Spleen (tissue), 7 donors: ENCODE results near the gene DCUN1D5.

Experiments used
- POLR2A ChIP-seq, 3 donors: fragments of 450-650 bp; IDR thresholded peaks; one replicate each; pipeline ENCODE4 v1.5.1; 2017; ENCODE audit warnings: antibody characterized with exemption in 3 of 3, mild to moderate bottlenecking in 1 of 3
- TF ChIP-seq, protein P1 (sequence below), 11 experiments: fragments of 200-600 bp in 7 of 11; fragments of 450-650 bp in 4 of 11; sonication (generic) in 4 of 11; IDR thresholded peaks in 8 of 11; conservative IDR thresholded peaks in 3 of 11; 1 replicate in 7 of 11; 2 replicates in 4 of 11; pipeline versions ENCODE4 v1.4.0 to v1.8.0; 2016 to 2021; ENCODE audit warnings: antibody characterized with exemption in 11 of 11, inconsistent platforms in 4 of 11, mild to moderate bottlenecking in 1 of 11
- donor health status: DM: no; HTN: no; CAD: no; lungs with moderate emphysema.
- donor health status: DM: no; HTN: no; CAD: no.
- donor health status: DM: no; HTN: no; CAD: no.

DNA sequence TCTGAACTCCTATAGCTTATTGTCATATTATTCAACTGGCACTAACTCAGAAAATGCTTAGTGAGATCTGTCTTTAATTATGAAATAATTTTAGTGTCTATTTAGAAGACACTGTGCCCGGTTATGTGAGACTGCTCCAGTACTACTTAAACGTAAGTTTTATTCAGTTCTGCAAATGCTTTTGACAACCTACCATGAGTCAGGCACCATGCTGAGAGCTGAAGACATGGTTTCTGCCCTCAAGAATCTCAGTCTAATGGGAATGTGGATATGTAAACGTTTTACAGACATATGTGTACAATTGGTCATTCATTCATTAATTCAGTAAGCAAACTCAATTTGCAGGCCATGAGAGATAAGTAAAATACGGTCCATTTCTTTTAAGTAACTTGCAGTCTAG, 40.0 kb downstream of the DCUN1D5 start:
- TF ChIP-seq, protein P1, sequence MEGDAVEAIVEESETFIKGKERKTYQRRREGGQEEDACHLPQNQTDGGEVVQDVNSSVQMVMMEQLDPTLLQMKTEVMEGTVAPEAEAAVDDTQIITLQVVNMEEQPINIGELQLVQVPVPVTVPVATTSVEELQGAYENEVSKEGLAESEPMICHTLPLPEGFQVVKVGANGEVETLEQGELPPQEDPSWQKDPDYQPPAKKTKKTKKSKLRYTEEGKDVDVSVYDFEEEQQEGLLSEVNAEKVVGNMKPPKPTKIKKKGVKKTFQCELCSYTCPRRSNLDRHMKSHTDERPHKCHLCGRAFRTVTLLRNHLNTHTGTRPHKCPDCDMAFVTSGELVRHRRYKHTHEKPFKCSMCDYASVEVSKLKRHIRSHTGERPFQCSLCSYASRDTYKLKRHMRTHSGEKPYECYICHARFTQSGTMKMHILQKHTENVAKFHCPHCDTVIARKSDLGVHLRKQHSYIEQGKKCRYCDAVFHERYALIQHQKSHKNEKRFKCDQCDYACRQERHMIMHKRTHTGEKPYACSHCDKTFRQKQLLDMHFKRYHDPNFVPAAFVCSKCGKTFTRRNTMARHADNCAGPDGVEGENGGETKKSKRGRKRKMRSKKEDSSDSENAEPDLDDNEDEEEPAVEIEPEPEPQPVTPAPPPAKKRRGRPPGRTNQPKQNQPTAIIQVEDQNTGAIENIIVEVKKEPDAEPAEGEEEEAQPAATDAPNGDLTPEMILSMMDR (IDR thresholded peaks at IDR 0.05 in 8 of 11, conservative IDR thresholded peaks at IDR 0.05 in 3 of 11) = no peak
- TF ChIP-seq POLR2A (IDR thresholded peaks at IDR 0.05) = no peak
